GM12878 (cell line): ENCODE measurements around the gene INAFM1. TPM values are rescaled to one million over a fixed set of nuclear protein-coding genes. Genes with fewer than 3 reads are reported as not detected.
A peak's percentile ranks its signal among the peaks of the same experiment; 100 is the strongest.

Source experiments
- CEBPZ ChIP-seq: fragments of 150-350 bp; IDR thresholded peaks from 2 replicates; pipeline ENCODE4 v1.6.1; 2016; ENCODE audit warnings: low read depth, low read length
- CTCF ChIP-seq, 3 experiments: IDR thresholded peaks in 2 of 3; conservative IDR thresholded peaks in 1 of 3; 2 replicates each; pipeline ENCODE4 v1.5.1; 2011; ENCODE audit warnings: low read depth in 3 of 3, low read length in 3 of 3, mild to moderate bottlenecking in 3 of 3, control low read depth in 2 of 3, moderate library complexity in 2 of 3, inconsistent platforms in 1 of 3, mixed read lengths in 1 of 3; ENCODE audit not compliant: control insufficient read depth in 2 of 3, insufficient read depth in 1 of 3; ENCODE audit errors: extremely low read depth in 1 of 3
- EGR1 ChIP-seq, 2 experiments: IDR thresholded peaks; 1 replicate in 1 of 2; 2 replicates in 1 of 2; pipeline ENCODE4 v1.6.1; 2011 to 2012; ENCODE audit warnings: low read depth in 2 of 2, low read length in 2 of 2, borderline replicate concordance in 1 of 2, mild to moderate bottlenecking in 1 of 2, moderate library complexity in 1 of 2
- ESRRA ChIP-seq: IDR thresholded peaks from 2 replicates; pipeline ENCODE4 v1.6.1; 2012; ENCODE audit warnings: mild to moderate bottlenecking, low read length, improper control_type of control experiment
- FOXM1 ChIP-seq: IDR thresholded peaks from 2 replicates; pipeline ENCODE4 v1.6.1; 2012; ENCODE audit warnings: low read depth, mild to moderate bottlenecking, inconsistent platforms, low read length, moderate library complexity
- HDGF ChIP-seq: fragments of 450-650 bp; IDR thresholded peaks from 2 replicates; pipeline ENCODE4 v1.6.1; 2016; ENCODE audit warnings: antibody characterized with exemption
- IRF4 ChIP-seq: IDR thresholded peaks from 2 replicates; pipeline ENCODE4 v1.6.1; 2011; ENCODE audit warnings: low read depth, low read length
- LARP7 ChIP-seq: fragments of 450-650 bp; IDR thresholded peaks from 2 replicates; pipeline ENCODE4 v1.6.1; 2017; ENCODE audit warnings: mild to moderate bottlenecking
- MAX ChIP-seq: IDR thresholded peaks from 2 replicates; pipeline ENCODE4 v1.6.1; 2012; ENCODE audit warnings: low read depth, low read length, improper control_type of control experiment
- MXI1 ChIP-seq: fragments of 150-350 bp; IDR thresholded peaks from 2 replicates; pipeline ENCODE4 v1.6.1; 2011; ENCODE audit warnings: low read depth, mild to moderate bottlenecking, inconsistent platforms, low read length, improper control_type of control experiment
- REST ChIP-seq: IDR thresholded peaks from 2 replicates; pipeline ENCODE4 v1.6.1; 2012; ENCODE audit warnings: mild to moderate bottlenecking, low read depth, low read length
- SIX5 ChIP-seq: IDR thresholded peaks from 2 replicates; pipeline ENCODE4 v1.6.1; 2011; ENCODE audit warnings: mild to moderate bottlenecking, low read depth, low read length, moderate library complexity; ENCODE audit not compliant: severe bottlenecking
- STAT3 ChIP-seq: IDR thresholded peaks from 2 replicates; pipeline ENCODE4 v1.6.1; 2011; ENCODE audit warnings: low read depth, low read length, improper control_type of control experiment
- SUZ12 ChIP-seq: fragments of 200-600 bp; sonication (generic); IDR thresholded peaks from one replicate; pipeline ENCODE4 v1.6.1; 2018; ENCODE audit warnings: antibody characterized with exemption, mild to moderate bottlenecking; ENCODE audit not compliant: unreplicated experiment
- TCF7 ChIP-seq: IDR thresholded peaks from 2 replicates; pipeline ENCODE4 v1.6.1; 2014; ENCODE audit warnings: antibody characterized with exemption, borderline replicate concordance
- USF1 ChIP-seq: IDR thresholded peaks from 2 replicates; pipeline ENCODE4 v1.6.1; 2011; ENCODE audit warnings: borderline replicate concordance, low read depth, mild to moderate bottlenecking, moderate library complexity, mixed read lengths, low read length; ENCODE audit not compliant: insufficient read depth; ENCODE audit errors: extremely low read length
- USF2 ChIP-seq: IDR thresholded peaks from 2 replicates; pipeline ENCODE4 v1.6.1; 2011; ENCODE audit warnings: low read depth, low read length, improper control_type of control experiment, borderline replicate concordance
- polyA plus RNA-seq, 11 experiments: library from polyadenylated mRNA; depleted of rRNA in 4 of 11; unstranded in 6 of 11; stranded (reverse) in 5 of 11; fragments of >200 nt; fragmentation: Nextera tagmentation in 4 of 11; fragmentation: Illumina TruSeq in 1 of 11; extraction: Ambion mirVana in 4 of 11; extraction: Trizol in 1 of 11; gene quantifications; 1 replicate in 1 of 11; 2 replicates in 10 of 11; pipeline versions ENCODE4 v1.2.1 to v1.2.3, GENCODE V29; 2011 to 2016; ENCODE audit warnings: inconsistent platforms in 2 of 11, missing spikeins in 2 of 11, low read depth in 1 of 11
- total RNA-seq, 4 experiments: library from RNA; depleted of rRNA in 3 of 4; stranded (reverse); fragments of >200 nt in 3 of 4; fragmentation: Illumina TruSeq in 1 of 4; extraction: Trizol in 1 of 4; gene quantifications; 2 replicates each; pipeline versions ENCODE4 v1.2.1 to v1.2.3, GENCODE V29; 2013 to 2021

The INAFM1 gene
- total and polyA plus RNA-seq, 10 of the 15 experiments (the other 5 are each of a cell fraction or from before 2014, with no cell fraction given), result 0.57 to 6.8 (median 1.1) TPM; not detected in 1

- TF ChIP-seq EGR1 (IDR thresholded peaks at IDR 0.05; ENCODE audit: borderline replicate concordance in 1 of 2, low read depth in 2 of 2, low read length in 2 of 2) (no peak), MXI1 (no peak; the same call in 1 of the 2 replicates), REST (no peak), CTCF (IDR thresholded peaks at IDR 0.05 in 2 of 3, conservative IDR thresholded peaks at IDR 0.05 in 1 of 3; ENCODE audit: control insufficient read depth in 2 of 3, extremely low read depth in 1 of 3, insufficient read depth in 1 of 3, low read depth in 3 of 3, low read length in 3 of 3) (no peak), USF1 (peak; percentile 34), ESRRA (peak; percentile 87; the same call in 1 of the 2 replicates), TCF7 (no peak), HDGF (no peak), IRF4 (no peak), STAT3 (no peak), LARP7 (no peak; the same call in 1 of the 2 replicates), CEBPZ (no peak), SIX5 (no peak), USF2 (no peak; the same call in 1 of the 2 replicates), MAX (0 out of 2 replicates have a peak, but pooled peaks have one; percentile 13), FOXM1 (no peak), SUZ12 (no peak)
Observed at GRCh38 chr19:47226426-47227351, 48.0 kb upstream of the INAFM1 start (continued).
